Measurements from ENCODE around the gene CD34. TPM values are rescaled to one million over a fixed set of nuclear protein-coding genes. Genes with fewer than 3 reads are reported as not detected.
"Not testable (repeated sequence)": the region's sequence is repeated elsewhere in the genome, so short reads cannot be mapped to it uniquely, and the experiment has no call there.

The CD34 gene
- total RNA-seq, 1 donor from 2014 or later = 277 TPM

GRCh38 chr1:207944571-207944970, 33.6 kb upstream of the CD34 start:
- Mint-ChIP-seq H3K4me1 (ENCODE audit: unreplicated experiment) (peaks cover 3% of the 10 kb centered on the region), H3K9me3 (ENCODE audit: unreplicated experiment) (no peaks in the 10 kb centered on the region), H3K36me3 (ENCODE audit: low read depth, unreplicated experiment) (no peaks in the 10 kb centered on the region), H3K27ac (ENCODE audit: unreplicated experiment) (no peak overlapping the region), H3K27me3 (ENCODE audit: unreplicated experiment) (no peaks in the 10 kb centered on the region), H3K4me3 (ENCODE audit: unreplicated experiment) (no peak overlapping the region)
- no peak for TF ChIP-seq CTCF (IDR thresholded peaks at IDR 0.05; ENCODE audit: unreplicated experiment)
- no peak for DNase-seq (ENCODE audit: low spot score)

- not testable (repeated sequence) for H3K27ac Mint-ChIP-seq (ENCODE audit: unreplicated experiment); DNase-seq (ENCODE audit: low spot score); H3K27me3 Mint-ChIP-seq (ENCODE audit: unreplicated experiment); H3K4me3 Mint-ChIP-seq (ENCODE audit: unreplicated experiment); H3K36me3 Mint-ChIP-seq (ENCODE audit: low read depth, unreplicated experiment); H3K9me3 Mint-ChIP-seq (ENCODE audit: unreplicated experiment)
- H3K4me1 Mint-ChIP-seq (ENCODE audit: unreplicated experiment) = peaks cover 14% of the 10 kb centered on the region
Observed at GRCh38 chr1:207942337-207942741, 31.4 kb upstream of the CD34 start.

GRCh38 chr1:207941665-207942064, 30.7 kb upstream of the CD34 start:
- Mint-ChIP-seq H3K36me3 (ENCODE audit: low read depth, unreplicated experiment) (no peaks in the 10 kb centered on the region), H3K4me3 (ENCODE audit: unreplicated experiment) (no peak overlapping the region), H3K4me1 (ENCODE audit: unreplicated experiment) (peaks cover 14% of the 10 kb centered on the region), H3K27ac (ENCODE audit: unreplicated experiment) (no peak overlapping the region), H3K9me3 (ENCODE audit: unreplicated experiment) (no peaks in the 10 kb centered on the region), H3K27me3 (ENCODE audit: unreplicated experiment) (no peaks in the 10 kb centered on the region)
- no peak for DNase-seq (ENCODE audit: low spot score)
- TF ChIP-seq CTCF (IDR thresholded peaks at IDR 0.05; ENCODE audit: unreplicated experiment) = no peak

- H3K27me3 Mint-ChIP-seq (ENCODE audit: unreplicated experiment) = no peaks in the 10 kb centered on the region
- no peaks in the 10 kb centered on the region for H3K9me3 Mint-ChIP-seq (ENCODE audit: unreplicated experiment)
- H3K4me3 Mint-ChIP-seq (ENCODE audit: unreplicated experiment) = no peak overlapping the region
- H3K4me1 Mint-ChIP-seq (ENCODE audit: unreplicated experiment) = peaks cover 17% of the 10 kb centered on the region
- H3K27ac Mint-ChIP-seq (ENCODE audit: unreplicated experiment) = no peak overlapping the region
- TF ChIP-seq CTCF (IDR thresholded peaks at IDR 0.05; ENCODE audit: unreplicated experiment) = no peak
- no peaks in the 10 kb centered on the region for H3K36me3 Mint-ChIP-seq (ENCODE audit: low read depth, unreplicated experiment)
- DNase-seq (ENCODE audit: low spot score) = no peak
Observed at GRCh38 chr1:207938016-207938415, 27.1 kb upstream of the CD34 start.

GRCh38 chr1:207937204-207937603, 26.3 kb upstream of the CD34 start:
- TF ChIP-seq CTCF (IDR thresholded peaks at IDR 0.05; ENCODE audit: unreplicated experiment) = no peak
- Mint-ChIP-seq H3K4me1 (ENCODE audit: unreplicated experiment) (peaks cover 14% of the 10 kb centered on the region), H3K27ac (ENCODE audit: unreplicated experiment) (no peak overlapping the region), H3K4me3 (ENCODE audit: unreplicated experiment) (no peak overlapping the region), H3K27me3 (ENCODE audit: unreplicated experiment) (no peaks in the 10 kb centered on the region), H3K36me3 (ENCODE audit: low read depth, unreplicated experiment) (no peaks in the 10 kb centered on the region), H3K9me3 (ENCODE audit: unreplicated experiment) (no peaks in the 10 kb centered on the region)
- DNase-seq (ENCODE audit: low spot score) = no peak

GRCh38 chr1:207935166-207935583, 24.2 kb upstream of the CD34 start:
- no peak for TF ChIP-seq CTCF (IDR thresholded peaks at IDR 0.05; ENCODE audit: unreplicated experiment)
- Mint-ChIP-seq H3K9me3 (ENCODE audit: unreplicated experiment) (no peaks in the 10 kb centered on the region), H3K36me3 (ENCODE audit: low read depth, unreplicated experiment) (peaks cover 4% of the 10 kb centered on the region), H3K27ac (ENCODE audit: unreplicated experiment) (no peak overlapping the region), H3K27me3 (ENCODE audit: unreplicated experiment) (no peaks in the 10 kb centered on the region), H3K4me1 (ENCODE audit: unreplicated experiment) (peaks cover 17% of the 10 kb centered on the region), H3K4me3 (ENCODE audit: unreplicated experiment) (no peak overlapping the region)
- DNase-seq (ENCODE audit: low spot score) = no peak
